Gastroesophageal sphincter (tissue), 4 donors: Measurements from ENCODE around the gene NLGN1. TPM values are rescaled to one million over a fixed set of nuclear protein-coding genes. Genes with fewer than 3 reads are reported as not detected.

Source experiments
- ATAC-seq: fragments of 150-250 bp; one replicate; pipeline ENCODE4 v1.9.1; 2016; ENCODE audit warnings: mild to moderate bottlenecking, moderate library complexity
- H3K27ac ChIP-seq, 4 donors: fragments of 200-600 bp; sonication (generic) in 3 of 4; 1 replicate in 3 of 4; 2 replicates in 1 of 4; pipeline ENCODE4 v1.5.1; 2016 to 2019
- H3K27me3 ChIP-seq: fragments of 200-600 bp; sonication (generic); one replicate; pipeline ENCODE4 v1.5.1; 2019
- H3K36me3 ChIP-seq, 2 donors: fragments of 200-600 bp; sonication (generic); one replicate each; pipeline ENCODE4 v1.5.1; 2019; ENCODE audit warnings: control low read depth in 1 of 2
- H3K4me1 ChIP-seq, 3 donors: fragments of 200-600 bp; sonication (generic); 1 replicate in 2 of 3; 2 replicates in 1 of 3; pipeline ENCODE4 v1.5.1; 2016 to 2019; ENCODE audit warnings: control low read depth in 2 of 3
- H3K4me3 ChIP-seq, 2 donors: fragments of 200-600 bp; sonication (generic); one replicate each; pipeline ENCODE4 v1.5.1; 2019; ENCODE audit warnings: mild to moderate bottlenecking in 1 of 2, moderate library complexity in 1 of 2
- H3K9me3 ChIP-seq, 3 donors: fragments of 200-600 bp; sonication (generic); one replicate each; pipeline ENCODE4 v1.5.1; 2017 to 2019; ENCODE audit warnings: control low read depth in 2 of 3
- CTCF ChIP-seq, 4 experiments: fragments of 200-600 bp in 2 of 4; fragments of 450-650 bp in 2 of 4; sonication (generic) in 1 of 4; IDR thresholded peaks; one replicate each; pipeline ENCODE4 v1.5.1; 2017 to 2019; ENCODE audit warnings: antibody characterized with exemption in 4 of 4, mild to moderate bottlenecking in 2 of 4, moderate library complexity in 2 of 4
- EP300 ChIP-seq: sonication (generic); formaldehyde crosslinking; IDR thresholded peaks from one replicate; pipeline ENCODE4 v1.6.1; 2017; ENCODE audit warnings: antibody characterized with exemption, mild to moderate bottlenecking
- POLR2A ChIP-seq, 2 donors: fragments of 450-650 bp; IDR thresholded peaks; one replicate each; pipeline ENCODE4 v1.6.1; 2017; ENCODE audit warnings: antibody characterized with exemption in 2 of 2, mild to moderate bottlenecking in 2 of 2, moderate library complexity in 1 of 2
- POLR2AphosphoS5 ChIP-seq: sonication (generic); formaldehyde crosslinking; IDR thresholded peaks from one replicate; pipeline ENCODE4 v1.6.1; 2017; ENCODE audit warnings: antibody characterized with exemption
- WGBS, 2 donors: methylation state at CpG; one replicate each; pipeline ENCODE4 v1.1.5; 2018; ENCODE audit warnings: low coverage in 1 of 2; 5-methylcytosine and 5-hydroxymethylcytosine counted together
- total RNA-seq, 4 donors: library from RNA; depleted of rRNA; stranded (reverse); fragments of >200 nt; gene quantifications; one replicate each; pipeline ENCODE4 v1.1.0, GENCODE V29; 2016

Gene NLGN1
- total RNA-seq, 4 donors from 2014 or later, result 13.4 to 26.4 (median 24.0) TPM

- no peak for ATAC-seq
- no peak for TF ChIP-seq EP300
- TF ChIP-seq POLR2A (IDR thresholded peaks at IDR 0.05), result no peak
- TF ChIP-seq POLR2AphosphoS5, result no peak
- TF ChIP-seq CTCF (IDR thresholded peaks at IDR 0.05), result no peak
- no peak overlapping the region for H3K27ac ChIP-seq
- H3K9me3 ChIP-seq, result no peaks in the 10 kb centered on the region
- H3K4me1 ChIP-seq, result no peaks in the 10 kb centered on the region
- no peaks in the 10 kb centered on the region for H3K27me3 ChIP-seq
- H3K4me3 ChIP-seq, result no peak overlapping the region
- H3K36me3 ChIP-seq, result no peaks in the 10 kb centered on the region
Observed at GRCh38 chr3:173875790-173876189, 478.2 kb downstream of the NLGN1 start.

GRCh38 chr3:173876476-173876875, 478.9 kb downstream of the NLGN1 start:
- no peak overlapping the region for H3K27ac ChIP-seq
- TF ChIP-seq EP300 (no peak), POLR2A (IDR thresholded peaks at IDR 0.05) (no peak), POLR2AphosphoS5 (no peak), CTCF (IDR thresholded peaks at IDR 0.05) (no peak)
- no peaks in the 10 kb centered on the region for H3K4me1 ChIP-seq
- H3K4me3 ChIP-seq, result no peak overlapping the region
- H3K27me3 ChIP-seq, result no peaks in the 10 kb centered on the region
- ATAC-seq, result no peak
- peaks cover 0 to 1% (median 0%) of the 10 kb centered on the region in 3 donors for H3K9me3 ChIP-seq
- no peaks in the 10 kb centered on the region for H3K36me3 ChIP-seq

GRCh38 chr3:173887888-173888287, 490.3 kb downstream of the NLGN1 start:
- H3K9me3 ChIP-seq, result no peaks in the 10 kb centered on the region
- H3K27ac ChIP-seq, result no peak overlapping the region
- ATAC-seq, result no peak
- no peaks in the 10 kb centered on the region for H3K27me3 ChIP-seq
- TF ChIP-seq EP300, result no peak
- no peaks in the 10 kb centered on the region for H3K4me1 ChIP-seq
- no peak overlapping the region for H3K4me3 ChIP-seq
- no peaks in the 10 kb centered on the region for H3K36me3 ChIP-seq

- no peak for ATAC-seq
- no peak overlapping the region for H3K4me3 ChIP-seq
Observed at GRCh38 chr3:173889596-173889995, 492.1 kb downstream of the NLGN1 start.

GRCh38 chr3:173890091-173890490, 492.5 kb downstream of the NLGN1 start:
- H3K4me3 ChIP-seq, result no peak overlapping the region
- H3K27ac ChIP-seq, result no peak overlapping the region
- no peaks in the 10 kb centered on the region for H3K9me3 ChIP-seq
- H3K4me1 ChIP-seq, result no peaks in the 10 kb centered on the region
- no peak for ATAC-seq
- no peaks in the 10 kb centered on the region for H3K36me3 ChIP-seq
- TF ChIP-seq CTCF (IDR thresholded peaks at IDR 0.05) (no peak), POLR2A (IDR thresholded peaks at IDR 0.05) (no peak), POLR2AphosphoS5 (no peak), EP300 (no peak)
- WGBS, 2 donors, result 89 to 92% methylated on average over 4 of the region's 4 CpGs
- H3K27me3 ChIP-seq, result no peaks in the 10 kb centered on the region

More at GRCh38 chr3:173889596-173889995, 492.1 kb downstream of the NLGN1 start:
- TF ChIP-seq POLR2A (IDR thresholded peaks at IDR 0.05) (no peak), CTCF (IDR thresholded peaks at IDR 0.05) (no peak), EP300 (no peak), POLR2AphosphoS5 (no peak)
- Histone ChIP-seq H3K27me3 (no peaks in the 10 kb centered on the region), H3K27ac (no peak overlapping the region), H3K36me3 (no peaks in the 10 kb centered on the region), H3K4me1 (no peaks in the 10 kb centered on the region), H3K9me3 (no peaks in the 10 kb centered on the region)
- 38 to 49% methylated on average over 3 to 4 of the region's 4 CpGs for WGBS, 2 donors
